HG03342 (cell line): Measurements from ENCODE around the gene RPS6KA2.
A peak's percentile ranks its signal among the peaks of the same experiment; 100 is the strongest.

Experiments
- ATAC-seq: cut with Tn5 transposase; IDR thresholded peaks from one replicate; pipeline ENCODE4 v1.9.1; 2021; ENCODE audit warnings: mild to moderate bottlenecking, moderate library complexity; ENCODE audit not compliant: unreplicated experiment

The RPS6KA2 gene

GRCh38 chr6:166492092-166492741 lies 134.8 kb downstream of the RPS6KA2 start:
- ATAC-seq = no peak

- no peak for ATAC-seq
Observed at GRCh38 chr6:166490671-166491500, 136.2 kb downstream of the RPS6KA2 start.

- no peak for ATAC-seq
Observed at GRCh38 chr6:166489301-166490155, 137.5 kb downstream of the RPS6KA2 start.

- ATAC-seq = no peak
Observed at GRCh38 chr6:166488701-166489100, 138.3 kb downstream of the RPS6KA2 start.

- ATAC-seq = peak; percentile 96
Observed at GRCh38 chr6:166488076-166488685, 138.9 kb downstream of the RPS6KA2 start.

GRCh38 chr6:166487148-166487547 lies 139.9 kb downstream of the RPS6KA2 start:
- ATAC-seq = no peak

- ATAC-seq = no peak
Observed at GRCh38 chr6:166486536-166486880, 140.5 kb downstream of the RPS6KA2 start.

- ATAC-seq = no peak
Observed at GRCh38 chr6:166485651-166486535, 141.2 kb downstream of the RPS6KA2 start.

GRCh38 chr6:166484863-166485262 lies 142.2 kb downstream of the RPS6KA2 start:
- no peak for ATAC-seq

GRCh38 chr6:166483573-166484250 lies 143.3 kb downstream of the RPS6KA2 start:
- no peak for ATAC-seq

- no peak for ATAC-seq
Observed at GRCh38 chr6:166483026-166483425, 144.0 kb downstream of the RPS6KA2 start.

- ATAC-seq = no peak
Observed at GRCh38 chr6:166478782-166479592, 148.1 kb downstream of the RPS6KA2 start.

- no peak for ATAC-seq
Observed at GRCh38 chr6:166477647-166478365, 149.2 kb downstream of the RPS6KA2 start.

GRCh38 chr6:166476634-166477215 lies 150.3 kb downstream of the RPS6KA2 start:
- no peak for ATAC-seq

GRCh38 chr6:166476061-166476591 lies 150.9 kb downstream of the RPS6KA2 start:
- no peak for ATAC-seq

GRCh38 chr6:166474721-166475565 lies 152.1 kb downstream of the RPS6KA2 start:
- no peak for ATAC-seq
